GM12874 (cell line): Measurements from ENCODE around the gene CISTR.

Experiments used
- CTCF ChIP-seq: IDR thresholded peaks from 2 replicates; pipeline ENCODE4 v1.5.1; 2011; ENCODE audit warnings: low read depth, mild to moderate bottlenecking, control low read depth, low read length, moderate library complexity; ENCODE audit not compliant: insufficient read depth

The CISTR gene

DNA sequence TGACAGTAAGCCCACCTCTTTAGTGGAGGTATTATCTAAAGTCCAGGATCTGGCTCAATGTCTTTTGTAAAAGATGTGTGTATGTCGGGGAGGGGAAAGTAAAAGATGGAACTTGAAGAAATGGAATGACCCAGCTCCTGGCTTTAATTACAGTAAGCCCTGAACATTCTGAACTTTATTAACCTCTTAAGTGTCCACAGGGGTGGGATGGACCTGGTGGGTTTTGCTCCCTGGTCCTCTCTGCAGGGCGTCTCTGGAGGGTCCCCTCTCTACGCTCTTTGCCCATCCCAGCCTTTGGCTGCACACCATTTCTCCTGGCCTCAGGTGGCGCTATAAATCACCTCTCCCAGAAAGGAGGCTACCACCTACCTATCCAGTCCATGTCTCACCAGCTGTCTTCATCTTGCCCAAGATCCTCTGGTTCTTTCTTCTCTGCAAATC lies 3.7 kb upstream of the CISTR start:
- TF ChIP-seq CTCF, result peak; percentile 54

- TF ChIP-seq CTCF, result no peak
Measured at GRCh38 chr12:53754633-53755264, 3.0 kb upstream of the CISTR start.

DNA sequence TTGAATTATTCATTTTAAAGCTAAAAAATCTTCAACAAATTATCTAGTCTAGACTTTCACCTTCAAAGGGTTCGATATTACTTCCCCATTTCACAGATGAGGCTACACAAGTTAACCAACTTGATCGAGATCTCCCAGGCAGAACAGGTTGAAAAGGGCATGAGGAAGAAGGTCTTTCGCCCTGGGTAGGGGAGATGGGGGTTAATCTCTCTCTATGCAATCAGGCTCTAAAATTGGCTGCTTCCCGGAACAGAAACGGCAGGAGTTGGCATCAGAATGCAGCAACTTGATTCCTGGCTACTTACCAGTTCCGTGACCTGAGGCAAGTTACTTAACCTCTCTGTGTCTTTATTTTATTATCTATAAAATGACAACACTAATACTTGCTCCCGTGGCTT lies 2.4 kb upstream of the CISTR start:
- no peak for TF ChIP-seq CTCF

DNA sequence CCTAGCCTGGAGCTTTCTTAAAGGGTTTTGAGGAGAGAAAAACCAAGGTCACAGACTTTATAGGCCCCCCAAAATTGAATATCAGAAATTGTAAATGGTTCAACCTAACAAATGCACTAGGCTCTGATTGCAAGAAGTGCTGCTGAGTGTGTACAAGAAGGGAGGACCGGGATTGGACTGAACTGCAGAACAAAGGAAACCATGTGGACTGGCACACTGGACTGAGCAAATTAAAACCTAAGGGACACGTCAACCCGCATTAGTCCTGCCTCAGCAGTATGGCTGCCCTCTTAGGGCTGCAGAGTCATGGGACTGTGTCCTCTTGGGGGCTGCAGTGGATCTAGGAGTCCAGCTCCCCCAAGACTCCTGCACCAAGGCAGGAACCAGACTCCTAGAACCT lies 842 bp upstream of the CISTR start:
- TF ChIP-seq CTCF, result no peak

DNA sequence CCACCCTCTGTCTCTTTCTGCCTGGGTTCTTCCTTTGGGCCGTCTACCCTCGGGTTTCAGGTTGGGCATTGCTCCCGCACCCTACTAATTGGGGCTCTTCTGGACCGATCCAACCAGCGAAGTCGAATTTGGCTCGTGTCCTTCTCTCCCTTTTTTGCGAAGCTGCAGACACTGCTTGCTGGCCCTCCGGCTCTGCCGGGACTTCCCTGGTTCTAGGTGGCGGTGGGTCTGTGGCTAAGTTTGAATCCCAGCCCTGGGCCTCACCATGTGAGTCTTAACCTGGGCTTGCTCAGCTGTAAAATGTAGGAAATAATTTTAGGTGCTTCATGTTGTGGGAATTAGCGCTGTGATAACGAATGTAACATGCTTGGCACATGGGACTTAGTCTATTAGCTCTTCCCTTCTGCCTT lies 418 bp upstream of the CISTR start:
- no peak for TF ChIP-seq CTCF

DNA sequence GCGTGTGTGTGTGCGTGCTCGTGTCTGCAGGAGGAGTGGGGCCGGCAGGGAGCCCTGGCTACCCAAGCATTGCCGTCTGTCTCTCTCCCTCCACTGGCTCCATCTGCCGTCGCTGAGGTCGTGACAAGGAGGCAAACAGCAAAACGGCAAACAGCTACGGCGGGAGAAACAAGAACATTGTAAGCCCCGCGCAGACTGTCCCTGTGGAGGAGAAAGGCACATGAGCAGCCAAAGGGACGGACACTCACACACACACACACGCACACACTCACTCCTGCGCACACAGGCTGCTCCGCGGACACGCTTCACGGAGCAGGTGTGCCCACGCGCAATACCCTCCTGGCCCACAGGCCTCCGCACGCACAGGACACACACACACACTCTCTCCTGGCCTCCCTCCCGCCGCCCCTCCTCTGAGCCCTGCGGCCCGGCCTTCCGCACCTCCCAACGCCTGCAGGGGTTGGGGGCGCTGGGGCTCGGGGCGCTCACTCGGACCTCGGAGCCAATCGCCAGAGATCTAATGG lies 905 bp downstream of the CISTR start:
- TF ChIP-seq CTCF, result no peak

GRCh38 chr12:53749986-53750811 lies 1.6 kb downstream of the CISTR start:
- no peak for TF ChIP-seq CTCF
